HepG2 (cell line): ENCODE measurements around the gene SALL2. TPM values are rescaled to one million over a fixed set of nuclear protein-coding genes. Genes with fewer than 3 reads are reported as not detected.
A peak's percentile ranks its signal among the peaks of the same experiment; 100 is the strongest.

Experiments
- CEBPG ChIP-seq: IDR thresholded peaks from 2 replicates; pipeline ENCODE4 v1.6.1; 2016
- ELF3 ChIP-seq: IDR thresholded peaks from 2 replicates; pipeline ENCODE4 v1.6.1; 2016; ENCODE audit warnings: missing genetic modification reagents, missing compliant biosample characterization
- ERF ChIP-seq: IDR thresholded peaks from 2 replicates; pipeline ENCODE4 v1.6.1; 2018; ENCODE audit warnings: missing biosample characterization, missing genetic modification reagents
- ETV5 ChIP-seq: IDR thresholded peaks from 2 replicates; pipeline ENCODE4 v1.6.1; 2018; ENCODE audit warnings: missing biosample characterization, missing genetic modification reagents, inconsistent platforms, borderline replicate concordance
- KLF16 ChIP-seq, 2 experiments: sonication (generic) in 1 of 2; formaldehyde crosslinking in 1 of 2; IDR thresholded peaks; 2 replicates each; pipeline versions ENCODE4 v1.6.1 to v1.8.0; 2016 to 2023; ENCODE audit warnings: missing genetic modification reagents in 2 of 2, missing compliant biosample characterization in 1 of 2
- KMT2A ChIP-seq: sonication (generic); formaldehyde crosslinking; IDR thresholded peaks from 2 replicates; pipeline ENCODE4 v1.4.0; 2020; ENCODE audit warnings: missing genetic modification reagents
- NR2F1 ChIP-seq, 2 experiments: fragments of 450-650 bp in 1 of 2; formaldehyde crosslinking in 1 of 2; IDR thresholded peaks; 2 replicates each; pipeline versions ENCODE4 v1.5.0 to v1.6.1; 2016 to 2020; ENCODE audit warnings: mild to moderate bottlenecking in 1 of 2, missing compliant biosample characterization in 1 of 2, missing genetic modification reagents in 1 of 2, moderate library complexity in 1 of 2
- POLR2A ChIP-seq, 2 experiments: IDR thresholded peaks; 2 replicates each; pipeline ENCODE4 v1.6.1; 2011; ENCODE audit warnings: low read depth in 2 of 2, low read length in 2 of 2, mild to moderate bottlenecking in 1 of 2, moderate library complexity in 1 of 2; ENCODE audit not compliant: insufficient read depth in 1 of 2
- SSRP1 ChIP-seq: IDR thresholded peaks from 2 replicates; pipeline ENCODE4 v1.6.1; 2016; ENCODE audit warnings: control low read depth
- TRIM22 ChIP-seq: fragments of 450-650 bp; IDR thresholded peaks from 2 replicates; pipeline ENCODE4 v1.6.1; 2017
- ZFX ChIP-seq: sonication (generic); formaldehyde crosslinking; IDR thresholded peaks from 2 replicates; pipeline ENCODE4 v1.4.0; 2020; ENCODE audit warnings: mild to moderate bottlenecking, low read depth, missing genetic modification reagents, moderate library complexity
- ZNF124 ChIP-seq: sonication (generic); formaldehyde crosslinking; IDR thresholded peaks from 2 replicates; pipeline ENCODE4 v1.4.0; 2020; ENCODE audit warnings: missing genetic modification reagents
- ZNF232 ChIP-seq: sonication (generic); formaldehyde crosslinking; IDR thresholded peaks from 2 replicates; pipeline ENCODE4 v1.4.0; 2020; ENCODE audit warnings: missing genetic modification reagents, borderline replicate concordance
- ZNF614 ChIP-seq: IDR thresholded peaks from 2 replicates; pipeline ENCODE4 v1.6.1; 2018; ENCODE audit warnings: missing biosample characterization, missing genetic modification reagents, inconsistent platforms, borderline replicate concordance
- ZNF720 ChIP-seq: sonication (generic); formaldehyde crosslinking; IDR thresholded peaks from 2 replicates; pipeline ENCODE4 v1.4.0; 2020; ENCODE audit warnings: missing genetic modification reagents
- polyA plus RNA-seq, 8 experiments: library from polyadenylated mRNA; depleted of rRNA in 3 of 8; stranded (reverse) in 7 of 8; unstranded in 1 of 8; fragments of >200 nt; fragmentation: Illumina TruSeq in 4 of 8; extraction: Trizol in 4 of 8; gene quantifications; 2 replicates each; pipeline versions ENCODE4 v1.2.1 to v1.2.3, GENCODE V29; 2011 to 2016; ENCODE audit warnings: low read depth in 4 of 8, missing spikeins in 1 of 8, mixed read lengths in 1 of 8; ENCODE audit not compliant: insufficient read depth in 1 of 8
- total RNA-seq, 5 experiments: library from RNA; depleted of rRNA; stranded (reverse); fragments of >200 nt; fragmentation: Illumina TruSeq; extraction: Trizol; gene quantifications; 2 replicates each; pipeline ENCODE4 v1.2.3, GENCODE V29; 2016; ENCODE audit warnings: low read depth in 1 of 5
- TF ChIP-seq, protein P1 (sequence below): sonication (generic); formaldehyde crosslinking; conservative IDR thresholded peaks from 2 replicates; pipeline ENCODE4 v1.4.0; 2020; ENCODE audit warnings: mild to moderate bottlenecking, missing genetic modification reagents, moderate library complexity
- TF ChIP-seq, protein P2 (sequence below): sonication (generic); formaldehyde crosslinking; IDR thresholded peaks from 2 replicates; pipeline ENCODE4 v1.8.1; 2022; ENCODE audit warnings: mild to moderate bottlenecking, missing genetic modification reagents
- TF ChIP-seq, protein P3 (sequence below): sonication (generic); formaldehyde crosslinking; IDR thresholded peaks from 2 replicates; pipeline ENCODE4 v1.4.0; 2020; ENCODE audit warnings: missing genetic modification reagents, mild to moderate bottlenecking, borderline replicate concordance
- TF ChIP-seq, protein P4 (sequence below): fragments of 450-650 bp; IDR thresholded peaks from 2 replicates; pipeline ENCODE4 v1.6.1; 2016

The SALL2 gene
- total and polyA plus RNA-seq, 2 of the 13 experiments (the other 11 are each of a cell fraction or from before 2014, with no cell fraction given) = 4.9 to 5.8 TPM

DNA sequence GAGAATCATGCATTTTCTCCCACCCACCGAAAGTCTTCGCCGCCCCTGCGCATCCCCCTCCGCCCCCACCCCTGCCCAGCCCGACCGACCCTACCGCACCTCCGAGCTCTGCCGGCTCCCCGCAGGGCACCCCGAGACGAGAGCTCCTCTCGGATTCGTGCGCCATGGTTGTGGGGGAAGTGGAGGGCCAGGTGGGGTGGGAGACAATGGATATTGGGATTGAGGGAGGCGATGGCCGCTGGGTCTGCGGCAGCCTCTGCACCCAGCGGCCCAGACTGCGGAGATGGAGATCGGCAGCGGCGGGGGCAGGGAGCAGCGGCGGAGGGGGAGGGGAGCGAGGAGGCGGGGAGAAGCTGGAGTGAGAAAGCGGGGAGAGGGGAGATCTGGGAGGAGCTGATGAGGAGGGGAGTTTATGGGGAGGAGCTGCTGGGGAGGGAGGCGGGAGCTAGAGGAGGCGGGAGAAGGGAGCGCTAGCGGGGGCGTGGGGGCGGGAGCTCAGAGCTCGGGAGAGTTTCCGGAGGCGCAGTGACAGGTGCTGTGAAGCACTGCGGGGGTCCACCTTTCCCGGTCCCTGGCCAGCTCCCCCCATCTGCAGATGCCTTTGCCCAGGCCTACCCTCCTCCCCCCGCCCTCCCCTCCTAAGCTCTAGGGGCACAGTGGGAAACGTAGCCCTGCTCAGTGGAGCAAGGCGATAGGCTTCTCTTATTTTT, at the start of gene SALL2 (continued):
- TF ChIP-seq, protein P1, sequence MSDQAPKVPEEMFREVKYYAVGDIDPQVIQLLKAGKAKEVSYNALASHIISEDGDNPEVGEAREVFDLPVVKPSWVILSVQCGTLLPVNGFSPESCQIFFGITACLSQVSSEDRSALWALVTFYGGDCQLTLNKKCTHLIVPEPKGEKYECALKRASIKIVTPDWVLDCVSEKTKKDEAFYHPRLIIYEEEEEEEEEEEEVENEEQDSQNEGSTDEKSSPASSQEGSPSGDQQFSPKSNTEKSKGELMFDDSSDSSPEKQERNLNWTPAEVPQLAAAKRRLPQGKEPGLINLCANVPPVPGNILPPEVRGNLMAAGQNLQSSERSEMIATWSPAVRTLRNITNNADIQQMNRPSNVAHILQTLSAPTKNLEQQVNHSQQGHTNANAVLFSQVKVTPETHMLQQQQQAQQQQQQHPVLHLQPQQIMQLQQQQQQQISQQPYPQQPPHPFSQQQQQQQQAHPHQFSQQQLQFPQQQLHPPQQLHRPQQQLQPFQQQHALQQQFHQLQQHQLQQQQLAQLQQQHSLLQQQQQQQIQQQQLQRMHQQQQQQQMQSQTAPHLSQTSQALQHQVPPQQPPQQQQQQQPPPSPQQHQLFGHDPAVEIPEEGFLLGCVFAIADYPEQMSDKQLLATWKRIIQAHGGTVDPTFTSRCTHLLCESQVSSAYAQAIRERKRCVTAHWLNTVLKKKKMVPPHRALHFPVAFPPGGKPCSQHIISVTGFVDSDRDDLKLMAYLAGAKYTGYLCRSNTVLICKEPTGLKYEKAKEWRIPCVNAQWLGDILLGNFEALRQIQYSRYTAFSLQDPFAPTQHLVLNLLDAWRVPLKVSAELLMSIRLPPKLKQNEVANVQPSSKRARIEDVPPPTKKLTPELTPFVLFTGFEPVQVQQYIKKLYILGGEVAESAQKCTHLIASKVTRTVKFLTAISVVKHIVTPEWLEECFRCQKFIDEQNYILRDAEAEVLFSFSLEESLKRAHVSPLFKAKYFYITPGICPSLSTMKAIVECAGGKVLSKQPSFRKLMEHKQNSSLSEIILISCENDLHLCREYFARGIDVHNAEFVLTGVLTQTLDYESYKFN (CRISPR knock-in tag) = peak; percentile 61
- TF ChIP-seq KMT2A (CRISPR knock-in tag) = no peak; the same call in 1 of the 2 replicates
- 0 out of 4 replicates have a peak, but pooled peaks of 1 of the 2 experiments have one; percentile 48 for TF ChIP-seq KLF16 (CRISPR knock-in tag; IDR thresholded peaks at IDR 0.05)
- peak; percentile 76; the same call in 1 of the 2 replicates for TF ChIP-seq ETV5 (CRISPR knock-in tag)
- TF ChIP-seq, protein P2, sequence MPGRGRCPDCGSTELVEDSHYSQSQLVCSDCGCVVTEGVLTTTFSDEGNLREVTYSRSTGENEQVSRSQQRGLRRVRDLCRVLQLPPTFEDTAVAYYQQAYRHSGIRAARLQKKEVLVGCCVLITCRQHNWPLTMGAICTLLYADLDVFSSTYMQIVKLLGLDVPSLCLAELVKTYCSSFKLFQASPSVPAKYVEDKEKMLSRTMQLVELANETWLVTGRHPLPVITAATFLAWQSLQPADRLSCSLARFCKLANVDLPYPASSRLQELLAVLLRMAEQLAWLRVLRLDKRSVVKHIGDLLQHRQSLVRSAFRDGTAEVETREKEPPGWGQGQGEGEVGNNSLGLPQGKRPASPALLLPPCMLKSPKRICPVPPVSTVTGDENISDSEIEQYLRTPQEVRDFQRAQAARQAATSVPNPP (CRISPR knock-in tag) = no peak
- TF ChIP-seq ELF3 (CRISPR knock-in tag) = no peak
- TF ChIP-seq ZNF232 (CRISPR knock-in tag) = peak; percentile 79; the same call in 1 of the 2 replicates
- no peak for TF ChIP-seq ZNF720
- peak in 1 of 2 experiments; percentile 93; a peak in 2 of 4 replicates for TF ChIP-seq POLR2A (IDR thresholded peaks at IDR 0.05; ENCODE audit: insufficient read depth in 1 of 2, low read depth in 2 of 2, low read length in 2 of 2)
- no peak for TF ChIP-seq CEBPG (CRISPR knock-in tag)
- TF ChIP-seq ERF = peak; percentile 61; the same call in 1 of the 2 replicates
- no peak for TF ChIP-seq TRIM22
- peak; percentile 36; the same call in 1 of the 2 replicates for TF ChIP-seq ZNF124
- no peak for TF ChIP-seq NR2F1 (CRISPR knock-in tag; IDR thresholded peaks at IDR 0.05)
- no peak for TF ChIP-seq SSRP1 (CRISPR knock-in tag)
- TF ChIP-seq ZFX (CRISPR knock-in tag) = peak; percentile 44; the same call in 1 of the 2 replicates
- TF ChIP-seq, protein P3, sequence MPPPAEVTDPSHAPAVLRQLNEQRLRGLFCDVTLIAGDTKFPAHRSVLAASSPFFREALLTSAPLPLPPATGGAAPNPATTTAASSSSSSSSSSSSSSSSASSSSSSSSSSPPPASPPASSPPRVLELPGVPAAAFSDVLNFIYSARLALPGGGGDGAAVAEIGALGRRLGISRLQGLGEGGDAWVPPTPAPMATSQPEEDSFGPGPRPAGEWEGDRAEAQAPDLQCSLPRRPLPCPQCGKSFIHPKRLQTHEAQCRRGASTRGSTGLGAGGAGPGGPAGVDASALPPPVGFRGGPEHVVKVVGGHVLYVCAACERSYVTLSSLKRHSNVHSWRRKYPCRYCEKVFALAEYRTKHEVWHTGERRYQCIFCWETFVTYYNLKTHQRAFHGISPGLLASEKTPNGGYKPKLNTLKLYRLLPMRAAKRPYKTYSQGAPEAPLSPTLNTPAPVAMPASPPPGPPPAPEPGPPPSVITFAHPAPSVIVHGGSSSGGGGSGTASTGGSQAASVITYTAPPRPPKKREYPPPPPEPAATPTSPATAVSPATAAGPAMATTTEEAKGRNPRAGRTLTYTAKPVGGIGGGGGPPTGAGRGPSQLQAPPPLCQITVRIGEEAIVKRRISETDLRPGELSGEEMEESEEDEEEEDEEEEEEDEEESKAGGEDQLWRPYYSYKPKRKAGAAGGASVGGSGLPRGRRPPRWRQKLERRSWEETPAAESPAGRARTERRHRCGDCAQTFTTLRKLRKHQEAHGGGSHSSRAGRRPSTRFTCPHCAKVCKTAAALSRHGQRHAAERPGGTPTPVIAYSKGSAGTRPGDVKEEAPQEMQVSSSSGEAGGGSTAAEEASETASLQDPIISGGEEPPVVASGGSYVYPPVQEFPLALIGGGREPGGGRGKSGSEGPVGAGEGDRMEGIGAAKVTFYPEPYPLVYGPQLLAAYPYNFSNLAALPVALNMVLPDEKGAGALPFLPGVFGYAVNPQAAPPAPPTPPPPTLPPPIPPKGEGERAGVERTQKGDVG = 0 out of 2 replicates have a peak, but pooled peaks have one; percentile 28
- TF ChIP-seq, protein P4, sequence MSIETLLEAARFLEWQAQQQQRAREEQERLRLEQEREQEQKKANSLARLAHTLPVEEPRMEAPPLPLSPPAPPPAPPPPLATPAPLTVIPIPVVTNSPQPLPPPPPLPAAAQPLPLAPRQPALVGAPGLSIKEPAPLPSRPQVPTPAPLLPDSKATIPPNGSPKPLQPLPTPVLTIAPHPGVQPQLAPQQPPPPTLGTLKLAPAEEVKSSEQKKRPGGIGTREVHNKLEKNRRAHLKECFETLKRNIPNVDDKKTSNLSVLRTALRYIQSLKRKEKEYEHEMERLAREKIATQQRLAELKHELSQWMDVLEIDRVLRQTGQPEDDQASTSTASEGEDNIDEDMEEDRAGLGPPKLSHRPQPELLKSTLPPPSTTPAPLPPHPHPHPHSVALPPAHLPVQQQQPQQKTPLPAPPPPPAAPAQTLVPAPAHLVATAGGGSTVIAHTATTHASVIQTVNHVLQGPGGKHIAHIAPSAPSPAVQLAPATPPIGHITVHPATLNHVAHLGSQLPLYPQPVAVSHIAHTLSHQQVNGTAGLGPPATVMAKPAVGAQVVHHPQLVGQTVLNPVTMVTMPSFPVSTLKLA = no peak
- TF ChIP-seq ZNF614 = no peak
